CD4-positive, alpha-beta T cell treated with Interleukin-15 for 1 hour (primary cell): ENCODE results near the gene STRADB.
"Not testable (repeated sequence)": the region's sequence is repeated elsewhere in the genome, so short reads cannot be mapped to it uniquely, and the experiment has no call there.

Experiments
- DNase-seq: peaks from one replicate; pipeline ENCODE4 v3.0.0-alpha.2; 2020

STRADB gene, protein sequence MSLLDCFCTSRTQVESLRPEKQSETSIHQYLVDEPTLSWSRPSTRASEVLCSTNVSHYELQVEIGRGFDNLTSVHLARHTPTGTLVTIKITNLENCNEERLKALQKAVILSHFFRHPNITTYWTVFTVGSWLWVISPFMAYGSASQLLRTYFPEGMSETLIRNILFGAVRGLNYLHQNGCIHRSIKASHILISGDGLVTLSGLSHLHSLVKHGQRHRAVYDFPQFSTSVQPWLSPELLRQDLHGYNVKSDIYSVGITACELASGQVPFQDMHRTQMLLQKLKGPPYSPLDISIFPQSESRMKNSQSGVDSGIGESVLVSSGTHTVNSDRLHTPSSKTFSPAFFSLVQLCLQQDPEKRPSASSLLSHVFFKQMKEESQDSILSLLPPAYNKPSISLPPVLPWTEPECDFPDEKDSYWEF

DNA sequence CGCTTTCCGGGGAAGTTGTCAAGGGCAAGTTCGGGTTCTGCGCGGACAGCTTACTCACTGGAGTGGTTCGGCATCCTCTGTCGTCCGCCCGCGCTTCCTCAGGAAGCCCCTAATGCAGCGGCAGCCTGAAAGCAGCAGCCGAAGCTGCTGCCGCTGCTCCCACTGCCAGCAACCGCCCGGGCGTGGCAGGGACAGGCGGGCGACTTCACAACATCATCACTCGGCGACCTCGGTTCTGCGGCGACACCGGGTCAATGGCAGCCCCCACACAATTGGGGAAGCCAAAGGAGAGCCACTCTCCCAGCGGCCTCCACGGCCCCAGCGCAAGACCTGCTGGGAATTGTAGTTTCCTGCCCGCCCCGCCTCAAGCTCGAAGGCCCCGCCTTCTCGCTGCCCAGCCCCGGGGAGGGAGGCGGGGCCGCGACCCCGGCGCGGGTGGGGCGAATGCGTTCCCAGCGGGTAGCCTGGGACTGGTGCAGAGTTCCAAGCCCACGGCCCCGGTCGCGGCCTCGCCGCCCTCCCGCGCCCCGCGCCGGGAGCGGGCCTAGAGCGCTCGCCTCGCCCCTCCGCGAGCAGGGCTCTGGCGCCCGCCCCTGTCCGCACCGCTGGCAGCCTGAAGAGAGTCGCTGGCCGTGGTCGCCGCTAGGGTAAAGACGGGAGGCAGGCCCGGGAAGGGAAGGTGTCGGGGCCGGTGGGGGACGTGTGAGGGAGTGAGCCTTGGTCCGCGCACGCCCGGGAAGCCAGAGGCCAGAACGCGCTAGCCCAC lies at the start of gene STRADB, which contains the start of gene TRAK2:
TSS of gene STRADB (plus strand) at position 449 of the 766 bp plus-strand sequence. CDS start 3,101 bp downstream, outside the sequence.
TSS of gene TRAK2 (minus strand) at position 167 of the 766 bp plus-strand sequence. CDS start 30,951 bp downstream, outside the sequence.
- DNase-seq, result peak; percentile 97

DNA sequence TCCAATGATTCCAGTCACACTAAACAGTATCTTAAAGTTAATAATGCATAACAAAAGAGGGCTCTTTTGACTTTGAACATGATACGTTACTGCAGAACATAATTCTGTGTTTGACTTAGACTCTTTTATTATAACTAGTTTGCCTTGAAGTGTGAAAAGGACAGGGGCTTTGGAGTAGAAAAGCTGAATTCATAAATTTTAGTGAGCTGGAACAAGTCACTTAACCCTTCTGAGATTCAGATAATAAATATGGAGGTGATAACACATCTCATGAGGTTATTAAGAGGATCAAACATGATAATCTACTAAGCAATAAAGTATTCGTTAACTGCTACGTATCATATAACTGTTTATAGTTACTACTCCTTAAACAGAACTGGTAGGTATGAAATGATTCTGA lies 49.7 kb upstream of the STRADB start:
- no peak for DNase-seq

DNA sequence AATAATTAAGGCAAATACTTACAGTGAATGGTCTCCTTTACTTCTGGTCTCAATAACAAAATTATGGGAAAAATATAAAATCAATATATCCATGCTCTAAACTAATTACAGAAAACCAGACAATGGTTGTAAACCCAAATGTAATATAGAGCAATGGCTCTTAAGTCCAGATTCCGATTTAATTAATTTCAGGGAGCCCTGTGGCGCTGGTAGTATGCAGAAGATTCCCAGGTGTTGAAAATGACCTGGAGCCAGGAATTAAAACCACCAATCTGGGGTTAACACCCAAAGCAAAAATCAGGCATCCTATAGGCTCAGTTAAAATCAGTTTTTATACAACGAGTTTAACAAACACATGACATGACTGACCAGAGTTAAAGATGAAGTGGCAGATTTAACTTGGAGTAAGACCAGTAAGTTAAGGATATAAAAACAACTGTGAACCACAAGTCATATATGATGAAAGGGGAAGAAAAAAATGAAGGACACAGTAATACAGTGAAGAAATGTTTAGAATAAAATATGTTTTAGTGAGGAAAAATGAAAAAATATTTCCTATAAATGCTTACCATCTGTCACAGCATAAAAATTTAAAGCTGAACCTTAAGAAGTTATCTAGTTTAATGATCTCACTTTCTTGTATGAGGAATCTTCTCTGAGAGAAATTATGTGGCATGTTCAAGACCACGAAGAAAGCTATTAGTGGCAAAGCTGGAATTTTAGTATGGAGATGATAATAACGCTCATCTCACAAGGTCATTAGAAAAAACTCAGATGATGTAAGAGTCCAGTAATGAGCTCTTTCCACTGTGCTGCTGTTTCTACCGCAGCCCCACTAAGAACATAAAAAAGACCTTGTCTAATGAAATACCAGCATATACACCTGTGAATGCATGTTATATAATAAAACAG lies 48.6 kb upstream of the STRADB start:
- DNase-seq, result no peak

DNA sequence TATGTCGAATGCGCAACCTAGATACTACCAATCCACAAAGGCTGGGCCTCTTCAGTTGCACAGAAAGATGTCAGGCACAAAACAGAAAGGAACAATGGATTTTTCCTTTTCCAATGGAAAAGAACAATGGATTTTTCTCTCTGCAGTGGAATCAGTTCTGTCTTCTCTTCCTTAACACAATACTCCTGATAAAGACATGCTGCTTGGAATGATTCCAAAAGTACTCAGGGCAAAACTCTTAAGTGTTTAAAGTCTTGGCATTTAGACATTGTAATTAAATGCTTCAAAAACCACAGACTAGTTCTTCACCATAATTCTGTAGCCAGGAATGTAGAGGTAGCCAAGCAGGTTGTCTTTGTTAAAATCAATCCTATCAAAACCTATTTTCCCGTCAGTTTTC lies 47.7 kb upstream of the STRADB start:
- DNase-seq, result no peak

DNA sequence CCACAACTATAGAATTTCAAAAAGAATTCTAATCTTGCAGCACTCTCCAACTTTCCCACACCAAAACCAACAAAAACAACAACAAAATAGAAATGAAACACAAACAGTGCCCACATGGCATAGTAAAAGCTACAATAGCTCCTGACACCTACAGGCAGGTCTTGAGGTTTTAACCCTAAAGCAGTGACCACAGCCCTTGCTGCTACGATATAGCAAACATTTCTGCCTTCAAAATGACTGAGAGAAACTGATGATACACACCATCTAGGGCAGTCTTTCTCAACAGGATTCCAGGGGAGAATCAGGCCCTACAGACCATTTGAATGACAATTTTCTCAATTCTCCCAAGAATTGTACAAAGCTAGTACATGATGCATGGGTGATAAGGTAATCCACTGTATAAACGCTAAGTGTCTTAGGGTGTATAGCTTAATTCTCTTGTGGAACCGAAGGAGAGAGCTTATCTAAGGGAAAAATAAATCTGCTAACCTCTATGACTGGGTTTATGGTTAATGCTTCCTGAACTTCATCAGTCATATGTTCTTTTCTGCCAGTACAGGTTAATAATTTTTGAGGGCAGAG lies 46.8 kb upstream of the STRADB start:
- DNase-seq, result no peak

DNA sequence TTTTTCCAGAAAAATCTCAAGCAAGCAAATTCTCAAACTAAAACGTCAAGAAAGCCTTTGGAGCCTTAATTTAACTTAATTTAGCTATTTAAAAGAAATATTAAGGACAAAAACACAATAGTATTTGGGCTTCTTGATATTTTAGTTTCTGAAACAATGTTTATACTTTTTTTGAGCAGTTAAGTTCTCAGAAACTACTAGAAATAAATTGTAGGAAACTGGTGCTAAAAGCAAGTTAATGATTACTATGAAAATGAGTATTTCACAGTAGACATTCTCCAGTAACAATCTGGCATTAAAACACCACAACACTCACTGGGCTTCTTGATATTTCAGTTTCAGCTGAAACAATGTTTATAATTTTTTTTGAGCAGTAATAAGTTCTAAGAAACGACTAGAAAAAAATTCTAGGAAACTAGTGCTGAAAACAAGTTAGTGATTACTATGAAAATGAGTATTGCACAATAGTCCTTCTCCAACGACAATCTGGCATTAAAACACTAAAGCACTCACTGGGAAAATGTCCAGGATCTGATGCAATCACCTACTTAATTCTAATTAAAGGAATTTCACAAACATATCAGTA lies 45.4 kb upstream of the STRADB start:
- no peak for DNase-seq

DNA sequence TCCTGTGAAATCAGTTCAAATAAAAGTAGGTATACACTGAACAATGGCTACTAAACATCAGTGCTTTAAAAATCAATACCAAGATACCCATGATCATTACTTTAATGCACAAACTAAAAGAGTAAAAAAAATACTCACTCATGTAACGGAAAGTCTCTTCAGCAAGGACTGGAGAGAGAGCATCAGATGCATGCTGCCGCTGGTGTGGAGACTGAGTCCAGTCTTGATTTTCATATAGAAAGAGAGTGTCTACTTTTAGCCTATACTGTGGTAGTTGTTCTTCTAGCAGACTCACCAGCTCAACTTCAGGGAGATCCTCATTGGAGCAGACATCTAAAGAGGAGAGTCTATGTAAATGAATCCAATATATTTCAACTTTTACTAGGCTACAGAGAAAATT lies 44.3 kb upstream of the STRADB start:
- no peak for DNase-seq

DNA sequence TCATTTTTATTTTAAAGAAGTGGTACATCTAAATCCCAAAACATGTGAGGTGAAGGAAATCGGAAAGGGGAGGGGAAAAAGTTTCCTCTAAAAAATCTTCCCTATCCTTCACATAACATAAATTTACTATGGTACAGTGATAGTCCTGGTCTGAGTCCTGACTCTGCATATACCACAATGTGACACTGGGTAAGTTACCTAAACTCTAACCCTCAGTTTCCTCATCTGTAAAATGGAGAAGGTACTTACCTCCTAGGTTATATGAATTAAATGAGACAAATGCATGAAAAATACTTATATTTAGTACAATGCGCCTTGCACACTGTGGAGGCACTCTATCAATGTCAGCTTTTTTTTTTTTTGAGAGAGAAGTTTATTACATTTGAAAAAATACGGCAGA lies 42.6 kb upstream of the STRADB start:
- DNase-seq, result no peak

DNA sequence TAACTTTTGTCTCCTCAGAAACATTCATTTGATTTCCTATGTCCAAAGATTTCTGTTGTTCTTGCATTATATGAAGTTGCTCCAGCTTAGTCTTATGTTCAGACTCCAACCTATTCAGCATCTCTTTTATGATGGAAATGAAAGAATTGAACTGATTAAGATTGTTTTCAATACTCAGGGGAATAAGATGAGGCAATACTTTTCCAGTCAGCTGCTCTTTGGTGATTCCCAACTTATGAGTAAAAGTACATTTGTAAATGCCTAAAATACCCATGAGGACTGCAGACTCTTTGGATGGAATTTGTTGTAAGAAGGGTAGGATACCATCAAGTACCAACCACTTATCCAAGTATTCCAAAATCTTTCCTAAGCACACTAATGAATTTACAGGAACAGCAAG lies 40.1 kb upstream of the STRADB start:
- DNase-seq, result no peak

DNA sequence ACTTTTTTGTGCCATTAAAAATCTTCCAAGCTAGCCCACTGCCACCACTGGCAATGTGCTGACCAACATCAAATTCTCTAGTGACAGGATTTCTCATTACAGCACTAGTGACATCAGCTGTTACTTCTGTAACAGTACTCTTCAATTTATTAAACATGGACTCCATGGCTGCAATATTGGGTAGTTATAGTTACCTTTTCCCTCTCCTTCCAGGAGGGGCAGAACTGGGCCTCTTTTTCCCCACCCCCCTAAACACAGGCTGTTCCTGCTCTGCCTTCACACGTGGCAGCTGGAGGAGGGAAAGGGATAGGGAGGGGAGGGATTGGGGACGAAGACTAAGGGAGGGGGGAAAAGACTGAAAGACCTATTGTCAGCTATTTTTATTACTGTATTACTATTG lies 38.4 kb upstream of the STRADB start:
- no peak for DNase-seq

DNA sequence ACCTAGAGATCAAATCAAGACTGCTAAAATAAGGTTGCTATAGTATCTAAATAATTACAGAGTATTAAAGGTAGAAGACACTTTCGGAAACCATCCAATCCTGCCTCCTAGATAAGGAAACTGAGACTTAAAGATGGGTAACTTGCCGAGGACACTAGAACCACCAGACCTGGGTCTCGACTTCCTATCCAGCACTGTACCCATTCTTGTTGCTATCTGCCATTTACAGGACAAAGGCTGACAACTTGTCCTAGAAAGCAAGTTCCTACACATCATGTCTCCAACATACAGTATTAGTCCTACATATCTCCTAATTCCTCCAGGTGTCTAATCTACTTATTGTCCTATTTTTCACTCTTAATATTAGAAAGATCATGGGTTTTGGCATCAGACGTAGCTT lies 38.0 kb upstream of the STRADB start:
- DNase-seq, result no peak

DNA sequence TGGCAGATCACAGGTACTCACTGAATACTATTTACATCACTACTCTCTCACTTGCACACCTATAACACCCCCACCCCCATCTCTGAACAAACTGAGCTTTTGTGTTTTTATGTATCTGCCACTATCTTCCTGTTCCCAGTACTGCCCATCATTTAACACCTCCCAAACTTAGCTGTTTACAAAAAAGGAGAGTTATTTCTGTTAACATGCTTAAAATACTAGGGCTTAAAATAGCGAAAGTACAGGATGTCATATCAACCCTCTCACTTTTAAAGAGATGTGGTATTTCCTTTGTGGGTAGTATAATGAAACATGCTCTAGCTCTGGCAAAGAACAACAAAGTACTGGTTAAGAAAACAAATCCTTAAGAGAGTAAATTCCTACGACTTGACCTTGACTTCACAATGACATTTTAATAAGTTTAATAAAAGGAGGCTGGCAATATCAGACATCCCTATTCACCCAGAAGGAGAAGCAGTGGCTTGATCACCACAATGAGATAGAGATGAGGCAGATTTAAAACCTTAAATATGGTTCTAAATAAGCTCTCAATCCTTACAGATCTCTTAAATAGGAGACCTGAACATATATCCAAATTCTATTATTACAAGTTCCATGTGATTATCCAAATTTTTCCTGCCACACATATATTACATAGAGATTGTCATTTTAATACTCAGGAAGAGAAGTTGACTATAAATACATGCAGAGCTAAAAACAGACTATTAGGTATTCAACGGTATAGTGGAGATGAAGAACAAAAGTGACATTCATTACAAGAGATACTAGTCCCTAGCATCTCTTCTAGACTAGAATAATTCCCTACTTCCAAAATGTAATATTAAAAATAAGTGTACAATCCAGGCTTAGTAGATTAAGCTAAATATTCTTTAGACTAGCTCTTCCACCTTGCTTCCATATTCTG lies 37.2 kb upstream of the STRADB start:
- DNase-seq, result no peak

DNA sequence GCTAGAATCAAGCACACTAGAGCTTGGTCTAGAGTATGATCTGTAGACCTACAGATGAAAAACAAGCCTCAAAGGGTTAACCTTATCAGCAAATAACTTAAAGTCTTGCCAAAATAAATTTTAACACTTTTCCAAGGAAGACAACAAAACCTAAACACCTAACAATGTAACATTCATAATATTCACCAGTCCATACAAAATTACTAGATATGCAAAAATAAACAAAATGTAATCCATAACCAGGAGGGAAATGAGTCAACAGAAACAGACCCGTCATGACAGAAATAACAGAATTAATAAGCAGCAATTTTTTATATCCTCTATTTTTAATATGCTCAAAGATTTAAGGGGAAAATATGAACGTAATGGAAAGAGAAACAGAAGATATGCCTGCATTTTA lies 36.4 kb upstream of the STRADB start:
- DNase-seq, result no peak

DNA sequence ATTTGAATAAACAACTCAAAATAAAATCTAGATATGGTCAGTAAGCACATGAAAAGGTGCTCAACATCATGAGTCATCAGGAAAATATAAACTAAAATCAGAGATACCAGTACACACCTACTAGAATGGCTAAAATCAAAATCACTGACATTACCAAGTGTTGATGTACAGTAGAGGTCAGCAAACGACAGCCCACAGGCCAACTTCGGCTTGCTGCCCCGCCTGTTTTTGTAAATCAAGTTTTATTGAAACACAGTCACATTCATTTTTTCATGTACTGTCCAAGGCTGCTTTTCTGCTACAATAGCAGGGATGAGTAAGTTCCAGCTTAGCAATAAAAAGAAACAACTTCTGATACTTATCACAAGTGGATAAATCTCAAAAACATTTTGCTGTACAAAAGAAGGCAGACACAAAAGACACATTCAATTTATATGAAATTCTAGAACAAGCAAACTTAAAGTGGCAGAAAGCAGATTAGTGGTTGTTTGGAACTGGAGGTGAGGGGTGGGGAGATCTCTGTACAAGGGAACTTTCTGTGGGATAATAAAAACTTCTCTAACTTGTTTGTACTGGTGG lies 32.4 kb upstream of the STRADB start:
- no peak for DNase-seq

DNA sequence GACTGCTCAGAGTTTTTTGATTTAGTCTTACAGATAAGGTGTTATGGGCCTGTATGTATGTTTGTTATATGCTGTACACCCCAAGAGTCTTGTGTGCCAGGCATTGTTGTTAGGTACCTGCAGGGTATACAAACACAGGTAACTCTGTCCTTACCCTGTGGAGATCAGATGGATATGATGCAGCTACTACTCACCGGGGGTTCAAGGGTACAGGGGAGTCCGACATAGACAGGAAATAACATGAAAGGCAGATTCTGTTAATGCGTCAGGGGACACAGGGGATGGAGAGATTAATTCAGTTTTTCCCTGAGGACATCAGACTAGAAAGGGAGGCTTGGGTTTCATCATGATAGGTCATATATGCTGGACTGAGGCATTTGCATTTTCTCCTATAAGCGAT lies 31.6 kb upstream of the STRADB start:
- no peak for DNase-seq

DNA sequence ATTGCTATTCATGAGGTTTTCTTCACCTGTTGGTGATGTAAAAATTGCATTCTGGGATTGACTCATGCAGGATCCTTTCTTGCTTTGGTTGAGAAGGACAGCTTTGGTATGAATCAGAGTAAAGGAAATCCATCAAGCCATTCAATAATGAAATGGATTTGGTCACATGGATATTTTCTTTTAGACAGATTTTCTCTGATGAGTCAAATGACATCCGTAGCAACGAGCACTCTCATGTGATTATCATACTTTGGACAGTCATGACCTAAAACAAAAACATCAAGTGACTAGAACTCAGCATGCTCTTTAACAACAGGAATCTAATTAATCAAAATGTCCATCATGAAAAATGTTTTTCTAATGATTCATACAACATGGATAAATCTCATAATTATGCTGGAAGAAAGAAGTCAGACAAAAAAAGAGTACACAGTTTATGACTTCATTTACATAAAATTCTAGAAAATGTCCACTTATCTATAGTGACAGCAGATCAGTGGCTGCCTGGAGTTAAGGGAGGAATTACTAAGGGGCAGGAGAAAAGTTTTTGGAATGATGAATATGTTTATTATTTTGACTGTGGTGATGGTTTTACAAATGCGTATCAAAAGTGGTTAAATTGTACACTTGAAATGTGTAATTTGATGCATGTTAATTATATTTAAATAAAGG lies 31.0 kb upstream of the STRADB start:
- DNase-seq, result no peak

DNA sequence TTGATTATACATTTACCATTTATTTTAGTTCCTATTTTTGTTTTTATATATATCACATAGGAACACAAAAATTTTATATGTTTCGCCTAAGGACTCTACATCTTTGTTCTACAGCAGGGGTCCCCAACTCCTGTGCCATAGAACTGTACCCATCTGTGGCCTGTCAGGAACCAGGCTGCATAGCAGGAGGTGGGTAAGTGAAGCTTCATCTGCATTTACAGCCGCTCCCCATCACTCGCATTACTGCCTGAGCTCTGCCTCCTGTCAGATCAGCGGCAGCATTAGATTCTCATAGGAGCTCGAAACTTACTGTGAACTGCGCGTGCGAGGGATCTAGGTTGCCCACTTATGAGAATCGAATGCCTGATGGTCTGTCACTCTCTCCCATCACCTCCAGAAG lies 25.6 kb upstream of the STRADB start:
- DNase-seq, result no peak

DNA sequence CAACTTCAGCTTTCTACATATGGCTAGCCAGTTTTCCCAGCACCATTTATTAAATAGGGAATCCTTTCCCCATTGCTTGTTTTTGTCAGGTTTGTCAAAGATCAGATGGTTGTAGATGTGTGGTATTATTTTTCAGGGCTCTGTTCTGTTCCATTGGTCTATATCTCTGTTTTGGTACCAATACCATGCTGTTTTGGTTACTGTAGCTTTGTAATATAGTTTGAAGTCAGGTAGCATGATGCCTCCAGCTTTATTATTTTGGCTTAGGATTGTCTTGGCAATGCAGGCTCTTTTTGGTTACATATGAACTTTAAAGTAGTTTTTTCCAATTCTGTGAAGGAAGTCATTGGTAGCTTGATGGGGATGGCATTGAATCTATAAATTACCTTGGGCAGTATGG lies 23.2 kb upstream of the STRADB start:
- DNase-seq, result not testable (repeated sequence)

DNA sequence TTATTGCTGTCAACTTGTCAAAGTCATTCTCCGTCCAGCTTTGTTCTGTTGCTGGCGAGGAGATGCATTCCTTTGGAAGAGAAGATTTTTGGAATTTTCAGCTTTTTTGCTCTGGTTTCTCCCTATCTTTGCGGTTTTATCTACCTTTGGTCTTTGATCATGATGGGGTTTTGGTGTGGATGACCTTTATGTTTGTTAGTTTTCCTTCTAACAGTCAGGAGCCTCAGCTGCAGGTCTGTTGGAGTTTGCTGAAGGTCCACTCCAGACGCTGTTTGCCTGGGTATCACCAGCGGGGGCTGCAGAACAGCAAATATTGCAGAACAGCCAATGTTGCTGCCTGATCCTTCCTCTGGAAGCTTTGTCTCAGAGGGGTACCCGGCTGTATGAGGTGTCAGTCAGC lies 21.7 kb upstream of the STRADB start:
- DNase-seq, result not testable (repeated sequence)

DNA sequence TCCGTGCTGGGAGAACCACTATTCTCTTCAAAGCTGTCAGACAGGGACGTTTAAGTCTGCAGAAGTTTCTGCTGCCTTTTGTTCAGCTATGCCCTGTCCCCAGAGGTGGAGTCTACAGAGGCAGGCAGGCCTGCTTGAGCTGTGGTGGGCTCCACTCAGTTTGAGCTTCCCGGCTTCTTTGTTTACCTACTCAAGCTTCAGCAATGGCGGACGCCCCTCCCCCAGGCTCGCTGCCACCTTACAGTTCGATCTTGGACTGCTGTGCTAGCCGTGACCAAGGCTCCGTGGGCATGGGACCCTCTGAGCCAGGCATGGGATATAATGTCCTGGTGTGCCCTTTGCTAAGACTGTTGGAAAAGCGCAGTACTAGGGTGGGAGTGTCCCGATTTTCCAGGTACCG lies 21.2 kb upstream of the STRADB start:
- DNase-seq, result not testable (repeated sequence)
